DLD1 (cell line): ENCODE data around the gene UTRN.

Experiments used
- in situ Hi-C: cut with HindIII; loops from 2 replicates; pipeline ENCODE4 v1.10.0; 2017; ENCODE audit warnings: low sequenced_read_pairs

UTRN gene

GRCh38 chr6:144284783-144285547 lies at the start of gene UTRN:
Gene UTRN, plus strand, starts transcription at chr6:144285335. Its CDS starts 6,494 bp downstream, at chr6:144291829.
- in situ Hi-C loops, result loop anchor here (25.0 kb wide), 1 partner anchor 202 kb away; no protein-coding TSS in a partner anchor

GRCh38 chr6:144244688-144245087 lies 40.4 kb upstream of the UTRN start:
- in situ Hi-C loops, result no loop called here

- in situ Hi-C loops, result no loop called here
These were observed 38.1 kb upstream of the UTRN start for GRCh38 chr6:144246988-144247387.

GRCh38 chr6:144248003-144248402 lies 37.1 kb upstream of the UTRN start:
- in situ Hi-C loops, result no loop called here

GRCh38 chr6:144248476-144249301 lies 36.4 kb upstream of the UTRN start:
- in situ Hi-C loops, result no loop called here

GRCh38 chr6:144250276-144250675 lies 34.9 kb upstream of the UTRN start:
- in situ Hi-C loops, result no loop called here

GRCh38 chr6:144252259-144252658 lies 32.9 kb upstream of the UTRN start:
- in situ Hi-C loops, result no loop called here

GRCh38 chr6:144259986-144260385 lies 25.1 kb upstream of the UTRN start:
- in situ Hi-C loops, result loop anchor here (10.0 kb wide), 1 partner anchor 365 kb away; no protein-coding TSS in a partner anchor

- in situ Hi-C loops, result loop anchor here (10.0 kb wide), 1 partner anchor 368 kb away; no protein-coding TSS in a partner anchor
These were observed 22.4 kb upstream of the UTRN start for GRCh38 chr6:144262470-144263369.

GRCh38 chr6:144263786-144264185 lies 21.3 kb upstream of the UTRN start:
- in situ Hi-C loops, result loop anchor here (10.0 kb wide), 1 partner anchor 369 kb away; no protein-coding TSS in a partner anchor

- in situ Hi-C loops, result loop anchor here (10.0 kb wide), 1 partner anchor 370 kb away; no protein-coding TSS in a partner anchor
These were observed 20.7 kb upstream of the UTRN start for GRCh38 chr6:144264270-144265060.

- in situ Hi-C loops, result loop anchor here (10.0 kb wide), 1 partner anchor 370 kb away; no protein-coding TSS in a partner anchor
These were observed 20.1 kb upstream of the UTRN start for GRCh38 chr6:144265061-144265357.

GRCh38 chr6:144265390-144265789 lies 19.7 kb upstream of the UTRN start:
- in situ Hi-C loops, result loop anchor here (10.0 kb wide), 1 partner anchor 371 kb away; no protein-coding TSS in a partner anchor

- in situ Hi-C loops, result loop anchor here (10.0 kb wide), 1 partner anchor 371 kb away; no protein-coding TSS in a partner anchor
These were observed 19.0 kb upstream of the UTRN start for GRCh38 chr6:144266091-144266649.

- in situ Hi-C loops, result loop anchor here (10.0 kb wide), 1 partner anchor 374 kb away; no protein-coding TSS in a partner anchor
These were observed 16.3 kb upstream of the UTRN start for GRCh38 chr6:144268794-144269349.

GRCh38 chr6:144277174-144277573 lies 8.0 kb upstream of the UTRN start:
- in situ Hi-C loops, result loop anchor here (25.0 kb wide), 1 partner anchor 210 kb away; no protein-coding TSS in a partner anchor

GRCh38 chr6:144277605-144278227 lies 7.4 kb upstream of the UTRN start:
- in situ Hi-C loops, result loop anchor here (25.0 kb wide), 1 partner anchor 210 kb away; no protein-coding TSS in a partner anchor

GRCh38 chr6:144278659-144279314 lies 6.3 kb upstream of the UTRN start:
- in situ Hi-C loops, result loop anchor here (25.0 kb wide), 1 partner anchor 209 kb away; no protein-coding TSS in a partner anchor
